Measurements from ENCODE around the gene LEMD2. TPM values are rescaled to one million over a fixed set of nuclear protein-coding genes. Genes with fewer than 3 reads are reported as not detected.
"Not testable (repeated sequence)": the region's sequence is repeated elsewhere in the genome, so short reads cannot be mapped to it uniquely, and the experiment has no call there.

The LEMD2 gene
- total RNA-seq, 6 experiments from 2014 or later: 17.8 to 28.0 (median 21.8) TPM

DNA sequence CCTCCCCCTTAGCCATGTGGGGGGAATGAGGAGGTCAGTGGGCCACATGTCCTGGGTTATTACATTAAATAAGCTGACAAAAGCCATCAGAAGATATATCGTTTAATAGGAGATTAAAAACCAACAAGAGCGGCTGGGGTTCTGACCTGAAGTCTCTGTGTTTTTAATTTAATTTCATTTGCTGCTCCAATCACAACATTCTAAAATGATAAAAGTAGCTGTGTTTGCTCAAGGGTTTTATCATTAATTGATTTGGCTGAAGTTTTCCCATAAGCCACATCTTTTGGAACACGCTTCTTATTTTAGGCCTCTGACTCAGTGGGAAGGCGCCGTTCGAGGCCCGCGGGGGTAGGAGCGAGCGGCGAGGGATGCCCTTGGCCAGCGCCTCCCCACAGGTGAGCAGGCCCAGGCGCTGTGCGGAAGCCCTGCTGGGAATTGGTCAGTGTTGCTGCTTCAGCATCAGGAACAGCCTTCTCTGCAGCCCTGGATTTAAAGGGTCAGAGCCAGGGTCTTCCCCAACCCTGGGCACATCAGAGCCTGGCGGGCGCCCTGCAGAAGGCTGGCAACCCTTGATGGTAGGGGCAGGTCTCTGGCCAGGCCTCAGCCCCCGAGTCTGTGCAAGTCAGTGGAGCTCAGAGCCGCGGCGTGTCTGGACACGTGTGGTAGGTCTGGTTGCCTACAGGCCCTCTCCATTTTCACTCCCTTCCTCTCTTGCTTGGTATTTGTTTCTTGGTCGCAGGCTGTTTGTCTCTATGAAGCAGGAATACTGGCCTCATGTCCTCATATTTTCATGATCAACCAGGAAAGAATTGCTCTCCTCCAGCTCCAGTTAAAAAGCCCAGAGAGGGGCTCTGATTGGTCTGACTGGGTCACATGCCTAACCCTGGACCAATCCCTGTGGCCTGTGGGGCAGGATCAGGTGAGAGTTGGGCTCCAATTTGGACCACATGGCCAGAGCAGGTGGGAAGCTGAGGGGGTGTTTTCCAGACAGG lies 45.8 kb upstream of the LEMD2 start:
- Histone ChIP-seq H3K4me1 (peaks cover 0 to 1% (median 0%) of the 10 kb centered on the region in 4 donors), H3K27me3 (no peaks in the 10 kb centered on the region), H3K36me3 (no peaks in the 10 kb centered on the region), H3K4me3 (no peak overlapping the region), H3K27ac (no peak overlapping the region), H3K9me3 (no peaks in the 10 kb centered on the region)
- 93% methylated on average over 13 of the region's 22 CpGs for WGBS (ENCODE audit: insufficient coverage, low coverage, low lambda C conversion rate, missing lambda C conversion rate)
- ATAC-seq: no peak
- TF ChIP-seq, protein P1, sequence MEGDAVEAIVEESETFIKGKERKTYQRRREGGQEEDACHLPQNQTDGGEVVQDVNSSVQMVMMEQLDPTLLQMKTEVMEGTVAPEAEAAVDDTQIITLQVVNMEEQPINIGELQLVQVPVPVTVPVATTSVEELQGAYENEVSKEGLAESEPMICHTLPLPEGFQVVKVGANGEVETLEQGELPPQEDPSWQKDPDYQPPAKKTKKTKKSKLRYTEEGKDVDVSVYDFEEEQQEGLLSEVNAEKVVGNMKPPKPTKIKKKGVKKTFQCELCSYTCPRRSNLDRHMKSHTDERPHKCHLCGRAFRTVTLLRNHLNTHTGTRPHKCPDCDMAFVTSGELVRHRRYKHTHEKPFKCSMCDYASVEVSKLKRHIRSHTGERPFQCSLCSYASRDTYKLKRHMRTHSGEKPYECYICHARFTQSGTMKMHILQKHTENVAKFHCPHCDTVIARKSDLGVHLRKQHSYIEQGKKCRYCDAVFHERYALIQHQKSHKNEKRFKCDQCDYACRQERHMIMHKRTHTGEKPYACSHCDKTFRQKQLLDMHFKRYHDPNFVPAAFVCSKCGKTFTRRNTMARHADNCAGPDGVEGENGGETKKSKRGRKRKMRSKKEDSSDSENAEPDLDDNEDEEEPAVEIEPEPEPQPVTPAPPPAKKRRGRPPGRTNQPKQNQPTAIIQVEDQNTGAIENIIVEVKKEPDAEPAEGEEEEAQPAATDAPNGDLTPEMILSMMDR (IDR thresholded peaks at IDR 0.05): no peak
- TF ChIP-seq POLR2A (IDR thresholded peaks at IDR 0.05): no peak
- DNase-seq: no peak
- intact Hi-C loops (cut with DNase I): no loop called here

DNA sequence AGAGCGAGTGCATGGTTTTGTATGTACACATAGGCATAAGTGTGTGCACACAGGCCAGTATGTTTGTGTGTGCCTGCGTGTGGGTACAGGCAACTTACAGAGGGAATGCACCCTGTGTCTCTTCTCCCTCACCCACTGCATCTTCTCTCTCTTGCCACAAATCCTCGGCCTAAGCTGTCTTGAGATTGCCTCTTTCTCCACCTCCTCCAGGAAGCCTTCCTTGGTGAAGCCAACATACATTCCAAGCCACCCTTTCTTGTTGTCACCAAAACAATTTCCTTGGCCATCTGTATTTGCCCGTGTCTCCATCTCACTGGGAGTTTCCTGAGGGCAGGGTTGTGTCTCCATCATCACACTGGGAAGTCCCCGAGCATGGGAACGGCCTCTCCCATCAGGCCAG lies 44.7 kb upstream of the LEMD2 start:
- Histone ChIP-seq H3K36me3 (no peaks in the 10 kb centered on the region), H3K9me3 (no peaks in the 10 kb centered on the region), H3K4me1 (no peaks in the 10 kb centered on the region), H3K4me3 (no peak overlapping the region), H3K27me3 (no peaks in the 10 kb centered on the region), H3K27ac (no peak overlapping the region)
- intact Hi-C loops (cut with DNase I): no loop called here
- 81% methylated on average over 4 of the region's 6 CpGs for WGBS (ENCODE audit: insufficient coverage, low coverage, low lambda C conversion rate, missing lambda C conversion rate)
- ATAC-seq: no peak
- no peak for DNase-seq
- TF ChIP-seq, protein P1 (IDR thresholded peaks at IDR 0.05): no peak
- TF ChIP-seq POLR2A (IDR thresholded peaks at IDR 0.05): no peak

DNA sequence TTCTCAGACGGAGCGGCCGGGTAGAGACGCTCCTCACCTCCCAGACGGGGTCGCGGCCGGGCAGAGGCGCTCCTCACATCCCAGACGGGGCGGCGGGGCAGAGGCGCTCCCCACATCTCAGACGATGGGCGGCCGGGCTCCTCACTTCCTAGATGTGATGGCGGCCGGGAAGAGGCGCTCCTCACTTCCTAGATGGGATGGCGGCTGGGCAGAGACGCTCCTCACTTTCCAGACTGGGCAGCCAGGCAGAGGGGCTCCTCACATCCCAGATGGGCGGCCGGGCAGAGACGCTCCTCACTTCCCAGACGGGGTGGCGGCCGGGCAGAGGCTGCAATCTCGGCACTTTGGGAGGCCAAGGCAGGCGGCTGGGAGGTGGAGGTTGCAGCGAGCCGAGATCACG lies 43.9 kb upstream of the LEMD2 start:
- H3K9me3 ChIP-seq; ATAC-seq; H3K36me3 ChIP-seq; intact Hi-C loops (cut with DNase I); DNase-seq; H3K27me3 ChIP-seq; H3K4me1 ChIP-seq; H3K27ac ChIP-seq; H3K4me3 ChIP-seq: not testable (repeated sequence)
- 97% methylated on average over 6 of the region's 32 CpGs for WGBS (ENCODE audit: insufficient coverage, low coverage, low lambda C conversion rate, missing lambda C conversion rate)

DNA sequence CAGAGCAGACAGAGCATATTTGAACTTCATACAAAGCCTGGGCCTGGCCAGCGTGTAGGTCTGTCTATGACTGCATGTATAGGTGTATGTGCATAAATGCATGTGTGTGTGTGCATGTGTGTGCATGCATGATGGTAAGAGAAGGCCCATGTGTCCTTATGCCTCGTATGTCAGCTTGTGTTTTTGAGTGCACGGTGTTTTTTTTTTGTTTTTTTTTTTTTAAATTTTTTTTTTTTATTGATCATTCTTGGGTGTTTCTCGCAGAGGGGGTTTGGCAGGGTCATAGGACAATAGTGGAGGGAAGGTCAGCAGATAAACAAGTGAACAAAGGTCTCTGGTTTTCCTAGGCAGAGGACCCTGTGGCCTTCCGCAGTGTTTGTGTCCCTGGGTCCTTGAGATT lies 42.8 kb upstream of the LEMD2 start:
- 36% methylated on average over 4 of the region's 5 CpGs for WGBS (ENCODE audit: insufficient coverage, low coverage, low lambda C conversion rate, missing lambda C conversion rate)
- intact Hi-C loops (cut with DNase I): not testable (repeated sequence)

DNA sequence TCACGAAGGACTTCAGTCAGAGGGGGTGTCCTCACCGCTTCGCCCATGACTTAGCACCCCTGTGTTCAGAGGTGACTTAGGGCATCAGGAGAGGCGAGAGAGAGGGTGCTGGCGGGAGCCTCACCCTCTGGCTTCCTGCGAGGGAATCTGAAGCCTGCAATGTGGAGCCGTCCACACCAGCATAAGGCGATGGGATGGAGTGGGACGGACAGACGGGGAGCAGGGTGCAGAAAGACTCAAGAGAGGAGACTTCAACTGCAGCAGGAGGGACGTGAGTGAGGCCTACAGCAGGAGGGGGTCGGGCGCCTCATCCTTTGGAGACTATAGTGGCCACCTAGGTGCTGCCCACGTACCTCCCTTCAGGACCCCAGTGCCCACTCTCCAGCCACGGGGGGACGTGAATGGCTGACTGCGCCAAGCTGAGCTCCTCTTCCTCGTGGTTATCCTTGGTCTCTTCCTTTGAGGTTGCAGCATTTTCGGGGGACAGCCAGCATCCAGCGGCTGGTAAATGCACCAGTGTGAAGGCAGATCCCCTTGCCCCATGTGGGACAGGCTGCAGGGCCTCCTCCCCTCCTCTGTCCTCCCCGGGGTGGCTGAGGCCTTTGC lies 41.8 kb upstream of the LEMD2 start:
- H3K9me3 ChIP-seq: no peaks in the 10 kb centered on the region
- no peaks in the 10 kb centered on the region for H3K36me3 ChIP-seq
- TF ChIP-seq, protein P1 (IDR thresholded peaks at IDR 0.05): no peak
- TF ChIP-seq POLR2A (IDR thresholded peaks at IDR 0.05): no peak
- intact Hi-C loops (cut with DNase I): no loop called here
- 66% methylated on average over 10 of the region's 21 CpGs for WGBS (ENCODE audit: insufficient coverage, low coverage, low lambda C conversion rate, missing lambda C conversion rate)
- no peak overlapping the region for H3K27ac ChIP-seq
- H3K4me1 ChIP-seq: no peaks in the 10 kb centered on the region
- peak in 1 of 4 donors; percentile 23 for ATAC-seq
- no peak overlapping the region for H3K4me3 ChIP-seq
- no peaks in the 10 kb centered on the region for H3K27me3 ChIP-seq
- no peak for DNase-seq

More for the DNA sequence above, 42.8 kb upstream of the LEMD2 start:
- not testable (repeated sequence) for H3K4me3 ChIP-seq, H3K9me3 ChIP-seq, DNase-seq, H3K27ac ChIP-seq, H3K27me3 ChIP-seq, H3K4me1 ChIP-seq, H3K36me3 ChIP-seq, ATAC-seq
